22Rv1 (cell line): ENCODE data around the gene NRCAM.

Experiments used
- H3K27ac ChIP-seq: fragments of 450-650 bp; 2 replicates; pipeline ENCODE4 v1.5.1; 2017
- CTCF ChIP-seq: fragments of 450-650 bp; IDR thresholded peaks from 2 replicates; pipeline ENCODE4 v1.5.1; 2017; ENCODE audit warnings: mild to moderate bottlenecking
- ZFX ChIP-seq: fragments of 450-650 bp; IDR thresholded peaks from 2 replicates; pipeline ENCODE4 v1.6.1; 2017; ENCODE audit warnings: antibody characterized with exemption, borderline replicate concordance

NRCAM gene

GRCh38 chr7:108340856-108341411 is 115.3 kb downstream of the NRCAM start:
- TF ChIP-seq ZFX (no peak), CTCF (no peak)
- 0 out of 2 replicates have a peak overlapping the region, but pooled peaks have one; percentile 20 for H3K27ac ChIP-seq

DNA sequence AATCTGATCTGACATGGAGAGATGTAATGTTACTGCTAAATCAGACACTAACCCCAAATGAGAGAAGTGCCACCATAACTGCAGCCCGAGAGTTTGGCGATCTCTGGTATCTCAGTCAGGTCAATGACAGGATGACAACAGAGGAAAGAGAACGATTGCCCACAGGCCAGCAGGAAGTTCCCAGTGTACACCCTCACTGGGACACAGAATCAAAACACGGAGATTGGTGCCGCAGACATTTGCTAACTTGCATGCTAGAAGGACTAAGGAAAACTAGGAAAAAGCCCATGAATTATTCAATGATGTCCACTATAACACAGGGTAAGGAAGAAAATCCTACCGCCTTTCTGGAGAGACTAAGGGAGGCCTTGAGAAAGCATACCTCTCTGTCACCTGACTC is 115.8 kb downstream of the NRCAM start:
- H3K27ac ChIP-seq = 0 out of 2 replicates have a peak overlapping the region, but pooled peaks have one; percentile 20

GRCh38 chr7:108335269-108335918 is 120.8 kb downstream of the NRCAM start:
- TF ChIP-seq CTCF = no peak
- no peak for TF ChIP-seq ZFX
- no peak overlapping the region for H3K27ac ChIP-seq

GRCh38 chr7:108332937-108333336 is 123.3 kb downstream of the NRCAM start:
- TF ChIP-seq ZFX = no peak
- TF ChIP-seq CTCF = no peak
- H3K27ac ChIP-seq = no peak overlapping the region

- no peak for TF ChIP-seq CTCF
- no peak for TF ChIP-seq ZFX
Observed at GRCh38 chr7:108331971-108332370, 124.3 kb downstream of the NRCAM start.

GRCh38 chr7:108330227-108330626 is 126.0 kb downstream of the NRCAM start:
- H3K27ac ChIP-seq = no peak overlapping the region
- TF ChIP-seq CTCF = no peak
- TF ChIP-seq ZFX = no peak

More at GRCh38 chr7:108331971-108332370, 124.3 kb downstream of the NRCAM start:
- H3K27ac ChIP-seq = no peak overlapping the region

DNA sequence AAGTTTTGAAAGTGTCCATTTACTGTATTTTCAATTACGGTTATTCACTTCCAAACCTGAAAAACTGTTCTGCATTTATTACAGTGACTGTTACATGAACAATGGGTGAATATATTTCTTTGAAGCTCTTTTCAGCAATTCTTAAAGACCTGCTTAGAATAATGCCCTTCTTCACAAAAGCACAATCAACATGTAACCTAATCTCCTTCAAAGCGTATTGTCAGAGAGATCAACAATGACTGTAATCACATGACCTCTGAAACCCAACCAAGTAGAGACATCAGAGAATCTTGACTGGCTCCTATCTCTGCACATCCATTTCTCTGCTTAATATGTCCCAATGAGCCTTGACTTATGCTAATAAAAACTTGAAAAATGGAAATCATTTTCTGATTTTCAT is 126.7 kb downstream of the NRCAM start:
- TF ChIP-seq ZFX (no peak), CTCF (no peak)
- no peak overlapping the region for H3K27ac ChIP-seq

DNA sequence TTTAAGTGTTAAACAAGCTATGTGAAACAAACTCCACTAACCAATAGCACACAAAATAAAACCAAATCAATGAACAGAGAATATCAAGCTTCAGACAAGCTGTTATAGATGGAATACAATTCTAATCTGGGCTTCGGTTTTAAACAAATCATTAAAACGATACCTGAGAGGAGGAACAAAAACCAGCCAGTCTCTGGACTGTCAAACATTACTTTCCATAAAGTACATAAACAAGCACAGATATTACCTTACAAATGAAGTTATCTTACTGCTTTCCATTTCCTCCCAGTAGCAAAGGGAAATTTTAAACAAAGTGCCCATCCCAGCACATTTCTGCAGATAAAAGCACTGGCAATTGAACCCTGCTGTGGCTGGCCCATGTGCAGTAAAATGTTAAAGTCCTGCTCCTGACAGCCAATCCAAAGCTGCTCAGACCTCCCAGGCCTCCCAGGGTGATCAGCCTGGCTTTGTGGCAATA is 128.0 kb downstream of the NRCAM start:
- TF ChIP-seq CTCF (no peak), ZFX (no peak)
- H3K27ac ChIP-seq = no peak overlapping the region
